Activated gamma-delta T cell treated with Interleukin-2 at 50 U/mL for 16 hours (primary cell): Measurements from ENCODE around the gene EQTN.

Experiments used
- DNase-seq: peaks from one replicate; pipeline ENCODE4 v3.0.0-alpha.2; 2020

The EQTN gene

GRCh38 chr9:27297050-27297449, at the start of gene EQTN:
EQTN (minus strand) TSS chr9:27297150; CDS start chr9:27297055, 95 bp downstream.
- no peak for DNase-seq

GRCh38 chr9:27344776-27345175, 47.8 kb upstream of the EQTN start:
- DNase-seq: no peak

GRCh38 chr9:27341545-27342294, 44.8 kb upstream of the EQTN start:
- no peak for DNase-seq

- DNase-seq: no peak
Observed at GRCh38 chr9:27340961-27341511, 44.1 kb upstream of the EQTN start.

- no peak for DNase-seq
Observed at GRCh38 chr9:27340285-27340674, 43.3 kb upstream of the EQTN start.

GRCh38 chr9:27339661-27340284, 42.8 kb upstream of the EQTN start:
- DNase-seq: no peak

GRCh38 chr9:27338527-27338903, 41.6 kb upstream of the EQTN start:
- DNase-seq: no peak

GRCh38 chr9:27337833-27338526, 41.0 kb upstream of the EQTN start:
- DNase-seq: no peak

- DNase-seq: no peak
Observed at GRCh38 chr9:27337236-27337635, 40.3 kb upstream of the EQTN start.

GRCh38 chr9:27336829-27337228, 39.9 kb upstream of the EQTN start:
- DNase-seq: no peak

GRCh38 chr9:27336126-27336525, 39.2 kb upstream of the EQTN start:
- no peak for DNase-seq

- DNase-seq: no peak
Observed at GRCh38 chr9:27335075-27335474, 38.1 kb upstream of the EQTN start.

GRCh38 chr9:27333241-27334052, 36.5 kb upstream of the EQTN start:
- DNase-seq: peak; percentile 37

- DNase-seq: no peak
Observed at GRCh38 chr9:27331393-27331792, 34.4 kb upstream of the EQTN start.

- DNase-seq: no peak
Observed at GRCh38 chr9:27329291-27329690, 32.3 kb upstream of the EQTN start.

GRCh38 chr9:27328483-27328882, 31.5 kb upstream of the EQTN start:
- no peak for DNase-seq

GRCh38 chr9:27311184-27311583, 14.2 kb upstream of the EQTN start:
- DNase-seq: no peak

GRCh38 chr9:27310582-27310981, 13.6 kb upstream of the EQTN start:
- no peak for DNase-seq

- no peak for DNase-seq
Observed at GRCh38 chr9:27308691-27309390, 11.9 kb upstream of the EQTN start.

GRCh38 chr9:27304521-27304920, 7.6 kb upstream of the EQTN start:
- DNase-seq: no peak

- DNase-seq: no peak
Observed at GRCh38 chr9:27303219-27303618, 6.3 kb upstream of the EQTN start.

- DNase-seq: no peak
Observed at GRCh38 chr9:27293996-27294395, 3.0 kb downstream of the EQTN start.
